HCT116 (cell line): ENCODE measurements around the gene ADAMTSL5. TPM values are rescaled to one million over a fixed set of nuclear protein-coding genes. Genes with fewer than 3 reads are reported as not detected.

ENCODE experiments used
- ATAC-seq: fragments of 200-7000 bp; cut with Tn5 transposase; 2 replicates; pipeline ENCODE4 v1.9.1; 2020; ENCODE audit warnings: mild to moderate bottlenecking, moderate library complexity
- BruUV-seq: library from RNA; stranded (reverse); fragments of 400-500 nt; replicated peaks from 2 replicates; lab custom pipeline; 2021; lab: Mats Ljungman, UMichigan
- CTCF ChIA-PET: fragments of 300-600 bp; sonication (Branson Sonifier 250); formaldehyde crosslinking; loops from one replicate; lab custom pipeline; 2021; ENCODE audit warnings: antibody characterized with exemption; lab: Charles Lee
- POLR2A ChIA-PET: fragments of 300-600, 350-600 bp; sonication (Branson Sonifier 250); formaldehyde crosslinking; loops from one replicate; lab custom pipeline; 2021; ENCODE audit warnings: antibody characterized with exemption; lab: Charles Lee
- RAD21 ChIA-PET, 2 experiments: fragments of 300-600 bp; sonication (Branson Sonifier 250); formaldehyde crosslinking; loops; one replicate each; lab custom pipeline; 2023; ENCODE audit warnings: low total read pairs in 2 of 2; ENCODE audit not compliant: uncharacterized antibody in 2 of 2, unreplicated experiment in 2 of 2, low non-redundant PET in 1 of 2; lab: Charles Lee
- DNase-seq: peaks from one replicate; pipeline ENCODE4 v3.0.0-alpha.2; 2010; ENCODE audit warnings: low read depth, low spot score
- H2AFZ ChIP-seq: fragments of 200-600 bp; shearing (Covaris generic), sonication (generic); 2 replicates; pipeline ENCODE4 v1.6.1; 2017; ENCODE audit warnings: low read depth, mixed run types, mixed read lengths, antibody characterized with exemption, low read length; ENCODE audit not compliant: poor library complexity, severe bottlenecking
- H3K27ac ChIP-seq: 2 replicates; pipeline ENCODE4 v1.5.1; 2012; ENCODE audit warnings: low read depth, low read length
- H3K27me3 ChIP-seq: fragments of 200-600 bp; sonication (generic); 2 replicates; pipeline ENCODE4 v1.6.1; 2016; ENCODE audit warnings: mixed run types, low read length, mixed read lengths; ENCODE audit not compliant: insufficient read depth
- H3K36me3 ChIP-seq, 2 experiments: fragments of 200-500 bp in 1 of 2; fragments of 200-600 bp in 1 of 2; sonication (Bioruptor generic) in 1 of 2; sonication (generic) in 1 of 2; 2 replicates each; pipeline versions ENCODE4 v1.5.1 to v1.6.1; 2014 to 2016; ENCODE audit warnings: low read length in 2 of 2, inconsistent platforms in 1 of 2, mixed read lengths in 1 of 2, mixed run types in 1 of 2; ENCODE audit not compliant: insufficient read depth in 2 of 2, control insufficient read depth in 1 of 2
- H3K4me1 ChIP-seq, 2 experiments: fragments of 200-600 bp in 1 of 2; sonication (generic) in 1 of 2; 2 replicates each; pipeline versions ENCODE4 v1.5.1 to v1.6.1; 2012 to 2017; ENCODE audit warnings: low read length in 2 of 2, inconsistent platforms in 1 of 2, mild to moderate bottlenecking in 1 of 2, mixed read lengths in 1 of 2, mixed run types in 1 of 2, moderate library complexity in 1 of 2; ENCODE audit not compliant: insufficient read depth in 2 of 2, control insufficient read depth in 1 of 2
- H3K4me2 ChIP-seq: fragments of 200-600 bp; sonication (generic); 2 replicates; pipeline ENCODE4 v1.6.1; 2017; ENCODE audit warnings: mixed run types, low read length, mixed read lengths
- H3K4me3 ChIP-seq, 2 experiments: fragments of 200-600 bp in 1 of 2; sonication (generic) in 1 of 2; replicated peaks in 1 of 2; 2 replicates each; pipeline ENCODE4 v1.5.1; 2011 to 2016; ENCODE audit warnings: low read length in 2 of 2, control low read depth in 1 of 2, low read depth in 1 of 2, mild to moderate bottlenecking in 1 of 2, mixed read lengths in 1 of 2, mixed run types in 1 of 2
- H3K79me2 ChIP-seq: fragments of 200-600 bp; sonication (generic); 2 replicates; pipeline ENCODE4 v1.6.1; 2017; ENCODE audit warnings: mild to moderate bottlenecking, mixed run types, low read length, moderate library complexity, mixed read lengths; ENCODE audit not compliant: insufficient read depth
- H3K9ac ChIP-seq: fragments of 200-600 bp; sonication (generic); 2 replicates; pipeline ENCODE4 v1.6.1; 2016; ENCODE audit warnings: low read length, mixed read lengths
- H3K9me2 ChIP-seq: fragments of 200-600 bp; sonication (generic), shearing (Covaris generic); 2 replicates; pipeline ENCODE4 v1.6.1; 2017; ENCODE audit warnings: mixed run types, mild to moderate bottlenecking, moderate library complexity; ENCODE audit not compliant: insufficient read depth
- H3K9me3 ChIP-seq, 2 experiments: fragments of 200-500 bp in 1 of 2; fragments of 200-600 bp in 1 of 2; sonication (Bioruptor generic) in 1 of 2; sonication (generic) in 1 of 2; 2 replicates each; pipeline ENCODE4 v1.6.1; 2014 to 2017; ENCODE audit warnings: low read length in 2 of 2, mixed read lengths in 2 of 2, inconsistent platforms in 1 of 2, low read depth in 1 of 2, mild to moderate bottlenecking in 1 of 2, mixed run types in 1 of 2, moderate library complexity in 1 of 2; ENCODE audit not compliant: control insufficient read depth in 1 of 2, insufficient read depth in 1 of 2
- H4K20me1 ChIP-seq: fragments of 200-600 bp; sonication (generic), shearing (Covaris generic); 2 replicates; pipeline ENCODE4 v1.6.1; 2017; ENCODE audit warnings: mixed run types, mild to moderate bottlenecking, moderate library complexity; ENCODE audit not compliant: insufficient read depth
- CBX3 ChIP-seq: IDR thresholded peaks from 2 replicates; pipeline ENCODE4 v1.6.1; 2012; ENCODE audit warnings: low read depth
- CEBPB ChIP-seq: IDR thresholded peaks from 2 replicates; pipeline ENCODE4 v1.6.1; 2012; ENCODE audit warnings: low read depth
- CTCF ChIP-seq, 3 experiments: fragments of 200-600 bp in 1 of 3; sonication (generic) in 1 of 3; IDR thresholded peaks in 2 of 3; conservative IDR thresholded peaks in 1 of 3; 2 replicates each; pipeline ENCODE4 v1.5.1; 2012 to 2017; ENCODE audit warnings: low read depth in 2 of 3, low read length in 2 of 3, antibody characterized with exemption in 1 of 3, borderline replicate concordance in 1 of 3, control low read depth in 1 of 3, mild to moderate bottlenecking in 1 of 3, mixed read lengths in 1 of 3, mixed run types in 1 of 3, moderate library complexity in 1 of 3; ENCODE audit not compliant: insufficient read depth in 1 of 3
- EGR1 ChIP-seq: IDR thresholded peaks from 2 replicates; pipeline ENCODE4 v1.6.1; 2012; ENCODE audit warnings: low read depth
- ELF1 ChIP-seq: IDR thresholded peaks from 2 replicates; pipeline ENCODE4 v1.6.1; 2012; ENCODE audit warnings: low read depth, borderline replicate concordance
- EZH2 ChIP-seq: fragments of 200-600 bp; sonication (generic); IDR thresholded peaks from 2 replicates; pipeline ENCODE4 v1.6.1; 2017; ENCODE audit warnings: antibody characterized with exemption, mixed run types
- EZH2phosphoT487 ChIP-seq: fragments of 200-600 bp; IDR thresholded peaks from 2 replicates; pipeline ENCODE4 v1.6.1; 2018; ENCODE audit warnings: antibody characterized with exemption, borderline replicate concordance
- FOSL1 ChIP-seq: IDR thresholded peaks from 2 replicates; pipeline ENCODE4 v1.6.1; 2012; ENCODE audit warnings: low read depth
- POLR2AphosphoS5 ChIP-seq: IDR thresholded peaks from 2 replicates; pipeline ENCODE4 v1.6.1; 2011; ENCODE audit warnings: mild to moderate bottlenecking, low read depth, low read length, moderate library complexity
- RAD21 ChIP-seq: IDR thresholded peaks from 2 replicates; pipeline ENCODE4 v1.6.1; 2012; ENCODE audit warnings: low read depth, mild to moderate bottlenecking
- REST ChIP-seq: IDR thresholded peaks from 2 replicates; pipeline ENCODE4 v1.6.1; 2012; ENCODE audit warnings: low read depth
- SP1 ChIP-seq: IDR thresholded peaks from 2 replicates; pipeline ENCODE4 v1.6.1; 2012; ENCODE audit warnings: low read depth
- YY1 ChIP-seq: IDR thresholded peaks from 2 replicates; pipeline ENCODE4 v1.6.1; 2011; ENCODE audit warnings: low read length, low read depth, moderate library complexity, mild to moderate bottlenecking; ENCODE audit not compliant: insufficient replicate concordance; ENCODE audit errors: extremely low read depth
- ZFX ChIP-seq: fragments of 450-650 bp; IDR thresholded peaks from 2 replicates; pipeline ENCODE4 v1.6.1; 2017
- ZNF274 ChIP-seq: fragments of 200-500 bp; sonication (Bioruptor generic); IDR thresholded peaks from 2 replicates; pipeline ENCODE4 v1.6.1; 2014; ENCODE audit warnings: mild to moderate bottlenecking, low read depth, low read length, inconsistent platforms
- intact Hi-C: fragments of 100-400 bp; cut with micrococcal nuclease; formaldehyde crosslinking; loops from 2 replicates; pipeline ENCODE4 v1.10.0; 2022
- total RNA-seq: library from RNA; stranded (reverse); gene quantifications from one replicate; pipeline ENCODE4 v1.2.1, GENCODE V29; 2021; ENCODE audit not compliant: unreplicated experiment

The ADAMTSL5 gene
- total RNA-seq, 1 experiment from 2014 or later = 24.0 TPM

GRCh38 chr19:1513499-1514294 lies 878 bp upstream of the ADAMTSL5 start:
- H3K4me2 ChIP-seq = peak overlapping the region; percentile 97
- ChIA-PET RAD21 (no interaction called here), POLR2A (no interaction called here), CTCF (no interaction called here)
- H4K20me1 ChIP-seq = no peaks in the 10 kb centered on the region
- no peak overlapping the region for H2AFZ ChIP-seq
- TF ChIP-seq POLR2AphosphoS5 = no peak
- no peak for TF ChIP-seq FOSL1
- TF ChIP-seq REST = no peak
- no peak for TF ChIP-seq EZH2phosphoT487
- no peak for TF ChIP-seq YY1
- no peak for TF ChIP-seq ZFX
- TF ChIP-seq EZH2 = no peak
- TF ChIP-seq ELF1 = no peak
- peak; percentile 71 to 87 (median 84); a peak in 5 of 6 replicates for TF ChIP-seq CTCF (IDR thresholded peaks at IDR 0.05 in 2 of 3, conservative IDR thresholded peaks at IDR 0.05 in 1 of 3; ENCODE audit: borderline replicate concordance in 1 of 3, insufficient read depth in 1 of 3, low read depth in 2 of 3, low read length in 2 of 3)
- TF ChIP-seq ZNF274 = no peak
- peak; percentile 93 for TF ChIP-seq EGR1
- no peak for TF ChIP-seq SP1
- TF ChIP-seq CEBPB = no peak
- no peak; the same call in 1 of the 2 replicates for TF ChIP-seq RAD21
- no peak for TF ChIP-seq CBX3
- H3K9ac ChIP-seq = peak overlapping the region; percentile 81
- H3K36me3 ChIP-seq = no peaks in the 10 kb centered on the region
- no TSS peak for BruUV-seq
- H3K9me3 ChIP-seq = no peaks in the 10 kb centered on the region
- intact Hi-C loops = no loop called here
- peak; percentile 75 for ATAC-seq
- H3K79me2 ChIP-seq = peaks cover 10% of the 10 kb centered on the region; the same call in 1 of the 2 replicates
- peak overlapping the region; percentile 80 for H3K27ac ChIP-seq
- peak overlapping the region; percentile 94 to 98 for H3K4me3 ChIP-seq
- H3K4me1 ChIP-seq = peaks cover 21 to 52% of the 10 kb centered on the region in 2 experiments
- no peaks in the 10 kb centered on the region for H3K27me3 ChIP-seq
- DNase-seq = peak; percentile 53
- H3K9me2 ChIP-seq = no peaks in the 10 kb centered on the region
